GM12892 (cell line): Measurements from ENCODE around the gene FBXL17.
A peak's percentile ranks its signal among the peaks of the same experiment; 100 is the strongest.

Experiments used
- DNase-seq: peaks from one replicate; pipeline ENCODE4 v3.0.0; 2011; ENCODE audit not compliant: insufficient read length
- FAIRE-seq: peaks from 2 replicates; lab custom pipeline; 2011; peaks lifted over from hg19 to GRCh38; lab: Jason Lieb, UNC
- POLR2A ChIP-seq: IDR thresholded peaks from 2 replicates; pipeline ENCODE4 v1.6.1; 2011; ENCODE audit warnings: low read depth, low read length, control low read depth
- POLR2AphosphoS5 ChIP-seq: IDR thresholded peaks from 2 replicates; pipeline ENCODE4 v1.6.1; 2011; ENCODE audit warnings: low read depth, low read length, control low read depth
- TAF1 ChIP-seq: IDR thresholded peaks from 2 replicates; pipeline ENCODE4 v1.6.1; 2011; ENCODE audit warnings: low read depth, mild to moderate bottlenecking, control low read depth, low read length, borderline replicate concordance

The FBXL17 gene

GRCh38 chr5:108339220-108339619 lies 42.7 kb downstream of the FBXL17 start:
- no peak for FAIRE-seq
- TF ChIP-seq POLR2AphosphoS5 (no peak), POLR2A (no peak), TAF1 (no peak)
- no peak for DNase-seq

- TF ChIP-seq TAF1 (no peak), POLR2AphosphoS5 (no peak), POLR2A (no peak)
- DNase-seq (no peak), FAIRE-seq (no peak)
Measured at GRCh38 chr5:108334225-108334624, 47.7 kb downstream of the FBXL17 start.

- DNase-seq (no peak), FAIRE-seq (no peak)
- TF ChIP-seq POLR2AphosphoS5 (no peak), POLR2A (no peak)
Measured at GRCh38 chr5:108326982-108327381, 54.9 kb downstream of the FBXL17 start.

- no peak for FAIRE-seq
- no peak for DNase-seq
- TF ChIP-seq POLR2AphosphoS5 (no peak), POLR2A (no peak), TAF1 (no peak)
Measured at GRCh38 chr5:108324886-108325285, 57.0 kb downstream of the FBXL17 start.

GRCh38 chr5:108321341-108321740 lies 60.6 kb downstream of the FBXL17 start:
- no peak for TF ChIP-seq TAF1
- TF ChIP-seq POLR2A, result no peak
- TF ChIP-seq POLR2AphosphoS5, result no peak
- no peak for FAIRE-seq

GRCh38 chr5:108320231-108320630 lies 61.7 kb downstream of the FBXL17 start:
- FAIRE-seq, result no peak
- DNase-seq, result no peak
- no peak for TF ChIP-seq POLR2AphosphoS5
- no peak for TF ChIP-seq POLR2A
- no peak for TF ChIP-seq TAF1

More at GRCh38 chr5:108321341-108321740, 60.6 kb downstream of the FBXL17 start:
- no peak for DNase-seq

- no peak for TF ChIP-seq POLR2A
- DNase-seq, result no peak
- no peak for FAIRE-seq
Measured at GRCh38 chr5:108315829-108316228, 66.1 kb downstream of the FBXL17 start.

GRCh38 chr5:108312258-108312657 lies 69.6 kb downstream of the FBXL17 start:
- no peak for DNase-seq
- FAIRE-seq, result no peak
- no peak for TF ChIP-seq POLR2A
- TF ChIP-seq TAF1, result no peak
- TF ChIP-seq POLR2AphosphoS5, result no peak

GRCh38 chr5:108311682-108312081 lies 70.2 kb downstream of the FBXL17 start:
- FAIRE-seq (no peak), DNase-seq (no peak)
- no peak for TF ChIP-seq POLR2AphosphoS5
- no peak for TF ChIP-seq POLR2A
- no peak for TF ChIP-seq TAF1

GRCh38 chr5:108303611-108304010 lies 78.3 kb downstream of the FBXL17 start:
- no peak for FAIRE-seq
- DNase-seq, result no peak
- TF ChIP-seq POLR2A, result no peak
- TF ChIP-seq POLR2AphosphoS5, result no peak
- TF ChIP-seq TAF1, result no peak

GRCh38 chr5:108303086-108303485 lies 78.8 kb downstream of the FBXL17 start:
- FAIRE-seq (peak; percentile 70), DNase-seq (no peak)
- TF ChIP-seq POLR2AphosphoS5 (no peak), TAF1 (no peak), POLR2A (no peak)

GRCh38 chr5:108297042-108297601 lies 84.8 kb downstream of the FBXL17 start:
- TF ChIP-seq TAF1, result no peak
- FAIRE-seq (no peak), DNase-seq (no peak)

- FAIRE-seq (no peak), DNase-seq (no peak)
- TF ChIP-seq POLR2AphosphoS5 (no peak), POLR2A (no peak), TAF1 (no peak)
Measured at GRCh38 chr5:108295578-108296368, 86.1 kb downstream of the FBXL17 start.
